ENCODE results near the gene NFIB.

- no peak for TF ChIP-seq MAX (CRISPR knock-in tag; IDR thresholded peaks at IDR 0.05)
- TF ChIP-seq CTCF (IDR thresholded peaks at IDR 0.05) = no peak
- TF ChIP-seq E2F4 (CRISPR knock-in tag; IDR thresholded peaks at IDR 0.05; ENCODE audit: borderline replicate concordance, low read depth) = no peak
- no peak for TF ChIP-seq FOXJ3 (CRISPR knock-in tag; IDR thresholded peaks at IDR 0.05; ENCODE audit: borderline replicate concordance)
- TF ChIP-seq ETV6 (CRISPR knock-in tag; IDR thresholded peaks at IDR 0.05) = no peak
- TF ChIP-seq HMGXB4 (CRISPR knock-in tag; IDR thresholded peaks at IDR 0.05) = no peak
- no peak for TF ChIP-seq ATF2 (CRISPR knock-in tag; IDR thresholded peaks at IDR 0.05; ENCODE audit: borderline replicate concordance, low read depth)
- TF ChIP-seq CREB1 (CRISPR knock-in tag; IDR thresholded peaks at IDR 0.05) = no peak
Measured at GRCh38 chr9:14238079-14238478, 75.9 kb downstream of the NFIB start.
